ENCODE measurements around the gene ZC3H7B.

- TF ChIP-seq CTCF (conservative IDR thresholded peaks at IDR 0.05) (no peak), EZH2 (IDR thresholded peaks at IDR 0.05; ENCODE audit: low read depth) (no peak)
Observed at GRCh38 chr22:41348964-41349484, 47.7 kb downstream of the ZC3H7B start.

Measured in PC-9 (cell line).